ENCODE data around the gene PPARG. TPM values are rescaled to one million over a fixed set of nuclear protein-coding genes. Genes with fewer than 3 reads are reported as not detected.

The PPARG gene
- total RNA-seq, 1 experiment from 2014 or later = 0.79 TPM

GRCh38 chr3:12454816-12455121 lies 165.9 kb downstream of the PPARG start:
- H3K4me3 Mint-ChIP-seq = no peak overlapping the region
- peaks cover 6% of the 10 kb centered on the region for H3K9me3 Mint-ChIP-seq
- DNase-seq (ENCODE audit: low spot score) (no peak), ATAC-seq (no peak)
- POLR2A ChIA-PET = no interaction called here
- H3K4me1 Mint-ChIP-seq = no peaks in the 10 kb centered on the region
- H3K27ac Mint-ChIP-seq = no peak overlapping the region
- no peaks in the 10 kb centered on the region for H3K36me3 Mint-ChIP-seq
- CTCF ChIA-PET = interaction anchor here (1.2 kb wide), 1 partner anchor 25 kb away, joined by 4 read pairs; no protein-coding TSS in a partner anchor
- no peaks in the 10 kb centered on the region for H3K27me3 Mint-ChIP-seq (ENCODE audit: low read depth)
- no peak for TF ChIP-seq NFATC4 (CRISPR knock-in tag; IDR thresholded peaks at IDR 0.05)
- no peak for TF ChIP-seq ZBTB43 (CRISPR knock-in tag; IDR thresholded peaks at IDR 0.05)
- TF ChIP-seq KAT7 (CRISPR knock-in tag; IDR thresholded peaks at IDR 0.05; ENCODE audit: borderline replicate concordance) = no peak
- no peak for TF ChIP-seq GRHL2 (CRISPR knock-in tag; IDR thresholded peaks at IDR 0.05; ENCODE audit: insufficient replicate concordance, severe bottlenecking)
- TF ChIP-seq PRDM15 (CRISPR knock-in tag; IDR thresholded peaks at IDR 0.05) = no peak
- TF ChIP-seq ATF1 (CRISPR knock-in tag; IDR thresholded peaks at IDR 0.05) = no peak
- no peak for TF ChIP-seq E2F5 (CRISPR knock-in tag; IDR thresholded peaks at IDR 0.05)
- TF ChIP-seq CREM (CRISPR knock-in tag; IDR thresholded peaks at IDR 0.05) = no peak
- TF ChIP-seq MAX (CRISPR knock-in tag; IDR thresholded peaks at IDR 0.05) = no peak
- TF ChIP-seq STAT6 (CRISPR knock-in tag; conservative IDR thresholded peaks at IDR 0.05; ENCODE audit: low read depth) = no peak
- no peak for TF ChIP-seq JUN (CRISPR knock-in tag; IDR thresholded peaks at IDR 0.05)
- no peak for TF ChIP-seq SOX15 (CRISPR knock-in tag; IDR thresholded peaks at IDR 0.05)
- TF ChIP-seq EMX1 (CRISPR knock-in tag; IDR thresholded peaks at IDR 0.05) = no peak
- TF ChIP-seq ZNF532 (CRISPR knock-in tag; IDR thresholded peaks at IDR 0.05; ENCODE audit: borderline replicate concordance) = no peak
- no peak for TF ChIP-seq HMGA2 (CRISPR knock-in tag; IDR thresholded peaks at IDR 0.05)
